NT2/D1 (cell line): ENCODE measurements around the gene GOLGA8J.
"Not testable (repeated sequence)": the region's sequence is repeated elsewhere in the genome, so short reads cannot be mapped to it uniquely, and the experiment has no call there.

Experiments used
- DNase-seq: peaks from one replicate; pipeline ENCODE4 v3.0.0-alpha.2; 2011; ENCODE audit warnings: low read depth, low spot score
- H3K27me3 ChIP-seq: 2 replicates; pipeline ENCODE4 v1.6.0; 2011; ENCODE audit warnings: mild to moderate bottlenecking; ENCODE audit not compliant: insufficient read length, insufficient read depth
- H3K36me3 ChIP-seq: 2 replicates; pipeline ENCODE4 v1.6.1; 2011; ENCODE audit warnings: mild to moderate bottlenecking, low read length, mixed read lengths; ENCODE audit not compliant: insufficient read depth, insufficient read length
- H3K4me1 ChIP-seq: 2 replicates; pipeline ENCODE4 v1.5.1; 2011; ENCODE audit not compliant: insufficient read depth, insufficient read length
- H3K4me3 ChIP-seq: 2 replicates; pipeline ENCODE4 v1.5.1; 2011; ENCODE audit warnings: low read depth; ENCODE audit not compliant: insufficient read length
- H3K9ac ChIP-seq: 2 replicates; pipeline ENCODE4 v1.6.0; 2011; ENCODE audit warnings: low read depth; ENCODE audit not compliant: insufficient read length
- H3K9me3 ChIP-seq: 2 replicates; pipeline ENCODE4 v1.5.1; 2011; ENCODE audit warnings: mild to moderate bottlenecking, low read length; ENCODE audit not compliant: insufficient read depth
- SUZ12 ChIP-seq: IDR thresholded peaks from 2 replicates; pipeline ENCODE4 v1.6.1; 2011; ENCODE audit not compliant: insufficient read length, insufficient read depth; ENCODE audit errors: extremely low read depth
- YY1 ChIP-seq: IDR thresholded peaks from 2 replicates; pipeline ENCODE4 v1.6.1; 2011; ENCODE audit not compliant: insufficient read length, insufficient read depth
- ZNF274 ChIP-seq: IDR thresholded peaks from 2 replicates; pipeline ENCODE4 v1.6.1; 2011; ENCODE audit warnings: mild to moderate bottlenecking, low read depth, low read length

The GOLGA8J gene, protein sequence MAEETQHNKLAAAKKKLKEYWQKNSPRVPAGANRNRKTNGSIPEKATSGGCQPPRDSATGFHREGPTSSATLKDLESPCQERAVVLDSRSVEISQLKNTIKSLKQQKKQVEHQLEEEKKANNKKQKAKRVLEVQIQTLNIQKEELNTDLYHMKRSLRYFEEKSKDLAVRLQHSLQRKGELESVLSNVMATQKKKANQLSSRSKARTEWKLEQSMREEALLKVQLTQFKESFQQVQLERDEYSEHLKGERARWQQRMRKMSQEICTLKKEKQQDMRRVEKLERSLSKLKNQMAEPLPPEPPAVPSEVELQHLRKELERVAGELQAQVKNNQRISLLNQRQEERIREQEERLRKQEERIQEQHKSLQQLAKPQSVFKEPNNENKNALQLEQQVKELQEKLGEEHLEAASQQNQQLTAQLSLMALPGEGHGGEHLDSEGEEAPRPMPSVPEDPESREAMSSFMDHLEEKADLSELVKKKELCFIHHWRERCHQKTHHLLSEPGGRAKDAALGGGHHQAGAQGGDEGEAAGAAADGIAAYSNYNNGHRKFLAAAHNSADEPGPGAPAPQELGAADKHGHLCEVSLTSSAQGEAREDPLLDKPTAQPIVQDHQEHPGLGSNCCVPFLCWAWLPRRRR

DNA sequence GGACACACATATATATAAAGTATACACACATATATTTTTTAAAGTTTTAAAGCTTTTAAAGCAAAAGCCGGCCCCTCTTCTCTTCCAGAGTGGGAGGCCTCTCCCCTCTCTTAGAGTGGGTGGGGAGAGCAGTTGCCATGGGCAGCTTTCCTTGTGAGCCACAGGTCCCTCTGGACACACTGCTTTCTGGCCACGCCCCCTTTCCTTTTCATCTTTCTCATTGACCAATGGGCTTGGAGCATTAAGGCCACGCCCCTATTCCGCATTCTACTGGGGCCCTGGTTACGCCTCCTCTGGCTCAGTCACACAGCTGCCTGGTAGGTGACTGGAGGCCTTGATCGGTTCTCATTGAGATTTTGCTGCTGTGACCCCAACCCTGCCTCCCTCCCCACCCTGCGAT lies at the start of gene GOLGA8J:
Gene GOLGA8J (plus strand): TSS at position 301 of the 400 bp plus-strand sequence. CDS start 98 bp downstream, at position 399.
- not testable (repeated sequence) for H3K4me3 ChIP-seq, H3K4me1 ChIP-seq, H3K9me3 ChIP-seq, H3K27me3 ChIP-seq, H3K9ac ChIP-seq, DNase-seq, H3K36me3 ChIP-seq

DNA sequence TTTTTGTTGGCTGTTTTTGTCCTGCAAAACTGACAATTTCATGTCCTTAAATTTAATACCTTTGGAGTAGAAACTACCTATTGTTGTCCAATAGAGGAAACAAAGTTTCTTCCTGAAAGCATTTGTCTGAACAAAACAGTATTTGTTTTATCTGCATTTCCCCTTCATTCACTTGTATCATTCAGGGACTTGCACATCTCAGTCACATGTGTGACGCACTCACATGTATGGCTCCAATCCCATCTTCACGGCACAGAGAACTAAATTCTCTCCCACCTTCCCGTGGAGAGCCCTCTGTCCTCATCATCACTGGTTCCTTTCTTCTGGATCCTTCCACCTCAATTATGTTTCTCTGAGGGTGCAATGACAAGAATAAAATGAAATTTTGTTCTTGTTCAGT lies 49.5 kb upstream of the GOLGA8J start:
- H3K9me3 ChIP-seq, result peaks cover 9% of the 10 kb centered on the region; the same call in 1 of the 2 replicates
- TF ChIP-seq ZNF274 (no peak), YY1 (no peak), SUZ12 (no peak)
- no peaks in the 10 kb centered on the region for H3K4me1 ChIP-seq
- DNase-seq, result no peak
- H3K36me3 ChIP-seq, result no peaks in the 10 kb centered on the region
- no peak overlapping the region for H3K4me3 ChIP-seq
- no peak overlapping the region for H3K9ac ChIP-seq
- no peaks in the 10 kb centered on the region for H3K27me3 ChIP-seq

DNA sequence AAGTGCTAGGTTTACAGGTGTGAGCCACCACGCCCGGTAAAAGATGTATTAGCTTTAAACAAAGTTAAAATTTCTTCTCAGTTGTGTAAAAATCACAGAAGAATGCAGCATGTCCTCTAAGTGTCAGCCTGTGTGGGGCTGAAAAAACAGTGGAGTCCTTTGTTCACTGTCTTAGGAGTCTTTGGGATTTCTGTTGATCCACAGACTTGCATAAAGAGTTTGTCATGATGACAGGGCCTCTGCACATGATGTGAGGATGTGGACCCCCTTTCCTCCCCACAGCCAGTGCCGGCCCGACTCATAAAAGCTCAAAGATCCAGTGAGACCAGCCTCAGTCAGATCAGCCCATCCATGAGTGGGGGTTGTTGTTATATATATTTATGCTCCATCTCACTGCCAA lies 49.0 kb upstream of the GOLGA8J start:
- no peak for TF ChIP-seq SUZ12
- TF ChIP-seq YY1, result no peak
- no peak for TF ChIP-seq ZNF274

DNA sequence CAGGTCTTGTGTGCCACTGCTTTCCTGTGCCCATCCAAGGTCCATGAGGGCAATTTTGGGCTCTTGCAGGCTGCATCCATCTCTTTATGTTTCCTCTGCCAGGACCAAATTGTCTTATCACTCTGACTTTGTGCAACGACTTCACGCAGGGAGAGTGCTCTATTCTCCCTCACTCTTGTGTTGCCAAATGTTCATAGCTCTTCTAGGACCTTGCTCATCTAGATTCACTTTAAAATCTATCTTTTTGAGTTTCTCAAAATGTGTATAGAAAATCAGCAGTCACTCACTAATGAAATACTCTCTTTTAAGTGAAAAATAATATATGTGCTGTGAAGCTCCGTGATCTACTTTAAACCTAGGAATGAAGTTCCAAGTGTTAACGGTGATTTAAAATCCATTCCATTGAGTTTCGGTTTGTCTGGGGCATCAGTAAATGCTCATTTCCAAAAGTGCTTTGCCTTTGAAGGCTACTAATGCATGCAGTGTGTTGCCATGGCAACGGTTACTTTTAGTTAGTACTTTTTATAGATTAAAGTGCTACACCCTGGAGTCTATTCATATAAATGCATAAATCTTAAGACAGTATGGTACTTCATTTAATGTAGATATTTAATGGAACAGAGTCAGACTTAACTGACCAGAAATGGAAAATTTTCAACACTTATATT lies 46.6 kb upstream of the GOLGA8J start:
- Histone ChIP-seq H3K4me1 (no peaks in the 10 kb centered on the region), H3K4me3 (no peak overlapping the region), H3K9me3 (no peaks in the 10 kb centered on the region), H3K9ac (no peak overlapping the region), H3K36me3 (no peaks in the 10 kb centered on the region), H3K27me3 (no peaks in the 10 kb centered on the region)
- no peak for DNase-seq
- TF ChIP-seq ZNF274 (no peak), YY1 (no peak), SUZ12 (no peak)

More for the DNA sequence above, 49.0 kb upstream of the GOLGA8J start:
- Histone ChIP-seq H3K9me3 (peaks cover 9% of the 10 kb centered on the region; the same call in 1 of the 2 replicates), H3K36me3 (no peaks in the 10 kb centered on the region), H3K4me1 (no peaks in the 10 kb centered on the region), H3K4me3 (no peak overlapping the region), H3K9ac (no peak overlapping the region), H3K27me3 (no peaks in the 10 kb centered on the region)
- DNase-seq, result no peak

DNA sequence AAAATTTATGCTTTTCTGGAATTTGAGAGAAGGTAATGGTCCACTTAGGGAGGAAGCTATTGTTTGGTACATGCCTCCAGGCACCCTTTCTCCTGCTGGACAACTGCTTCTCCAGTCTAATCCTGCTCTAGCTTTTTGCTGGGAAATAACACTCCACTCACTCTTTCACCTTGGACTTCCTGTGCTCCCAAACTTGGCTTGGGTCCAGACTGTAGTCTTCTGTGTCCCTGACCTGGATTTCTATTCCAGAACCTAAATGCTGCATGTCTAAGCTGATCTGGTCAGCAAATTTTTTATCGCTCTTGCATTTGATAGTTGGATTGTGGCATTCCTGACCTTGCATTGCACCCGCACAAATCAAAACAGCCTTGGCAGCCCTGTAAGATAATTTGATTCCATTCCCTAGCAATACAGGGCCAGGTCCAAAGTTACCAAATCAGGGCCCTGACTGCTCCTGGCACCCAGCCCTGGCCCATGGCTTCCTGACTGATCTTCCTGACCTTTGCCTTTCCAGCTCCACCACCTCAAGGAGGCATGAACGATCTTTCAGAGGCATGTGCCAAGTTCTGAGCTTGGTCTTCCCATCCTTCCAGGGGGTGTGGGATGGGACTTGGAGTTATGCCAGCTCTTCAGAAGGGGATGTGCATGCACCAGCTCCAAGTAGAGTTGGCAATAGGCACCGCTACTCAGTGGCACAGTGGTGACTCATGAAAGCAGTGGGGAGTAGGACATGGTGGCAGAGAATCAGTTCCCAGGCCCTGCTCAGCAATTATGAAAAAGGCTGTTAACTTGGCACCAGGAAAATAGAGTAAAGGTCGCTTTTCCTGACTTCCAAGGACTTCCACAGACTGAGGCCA lies 43.9 kb upstream of the GOLGA8J start:
- Histone ChIP-seq H3K4me1 (no peaks in the 10 kb centered on the region), H3K36me3 (no peaks in the 10 kb centered on the region), H3K9ac (no peak overlapping the region), H3K9me3 (no peaks in the 10 kb centered on the region), H3K4me3 (no peak overlapping the region), H3K27me3 (no peaks in the 10 kb centered on the region)
- no peak for DNase-seq
- TF ChIP-seq YY1 (no peak), SUZ12 (no peak), ZNF274 (no peak)

DNA sequence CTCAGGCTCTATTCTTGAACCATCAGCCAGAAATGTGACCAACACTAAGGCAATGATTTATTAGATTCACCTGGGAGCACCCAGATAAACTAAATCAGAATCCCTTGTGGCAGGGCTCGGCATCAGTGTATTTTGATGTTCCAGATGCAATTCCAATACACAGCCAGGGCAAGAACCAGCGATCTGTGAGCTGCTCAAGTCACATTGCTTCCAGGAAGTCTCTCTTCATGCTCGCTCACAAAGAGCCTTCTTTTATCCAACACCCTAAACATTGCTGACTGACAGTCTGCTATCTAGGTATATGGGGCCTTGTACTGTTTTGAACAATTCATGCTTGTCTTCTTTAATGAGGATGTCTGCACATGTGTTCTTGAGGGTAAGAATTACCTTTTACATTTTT lies 40.9 kb upstream of the GOLGA8J start:
- H3K36me3 ChIP-seq, result no peaks in the 10 kb centered on the region
- H3K9me3 ChIP-seq, result no peaks in the 10 kb centered on the region
- H3K9ac ChIP-seq, result no peak overlapping the region
- H3K27me3 ChIP-seq, result no peaks in the 10 kb centered on the region
- TF ChIP-seq SUZ12 (no peak), YY1 (no peak)
- H3K4me1 ChIP-seq, result no peaks in the 10 kb centered on the region
- H3K4me3 ChIP-seq, result no peak overlapping the region
- no peak for DNase-seq

DNA sequence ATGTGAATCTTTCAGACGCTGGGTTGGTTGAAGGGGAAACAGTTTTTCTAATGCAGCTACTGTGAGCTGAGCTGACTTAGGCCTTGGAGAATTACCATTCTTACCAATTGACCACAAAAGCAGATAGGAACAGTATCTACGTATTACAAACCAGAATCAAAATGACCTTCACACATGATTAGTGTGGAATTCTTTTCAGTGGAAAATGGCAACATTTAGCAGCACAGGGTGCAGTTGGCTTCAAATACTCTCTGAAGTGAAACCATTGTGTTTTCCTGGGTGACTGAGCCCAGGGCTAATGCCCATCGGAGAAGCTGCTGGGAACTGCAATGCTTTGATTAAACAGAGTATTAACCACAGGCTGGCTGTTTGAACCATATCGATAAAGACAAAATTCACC lies 40.2 kb upstream of the GOLGA8J start:
- Histone ChIP-seq H3K9ac (no peak overlapping the region), H3K4me1 (no peaks in the 10 kb centered on the region)
- no peak for TF ChIP-seq ZNF274
- TF ChIP-seq SUZ12, result no peak
- TF ChIP-seq YY1, result no peak

More for the DNA sequence above, 40.2 kb upstream of the GOLGA8J start:
- H3K4me3 ChIP-seq, result no peak overlapping the region
- no peaks in the 10 kb centered on the region for H3K36me3 ChIP-seq
- H3K27me3 ChIP-seq, result no peaks in the 10 kb centered on the region
- no peaks in the 10 kb centered on the region for H3K9me3 ChIP-seq
- no peak for DNase-seq
